Coronary artery (tissue), 2 donors: ENCODE results near the gene RMC1.
"Not testable (repeated sequence)": the region's sequence is repeated elsewhere in the genome, so short reads cannot be mapped to it uniquely, and the experiment has no call there.

Experiments used
- DNase-seq: peaks from one replicate; pipeline ENCODE4 v3.0.0-alpha.2; 2017; ENCODE audit warnings: low spot score
- H3K27ac ChIP-seq, 2 donors: fragments of 200-600 bp; sonication (generic); one replicate each; pipeline ENCODE4 v1.5.1; 2016 to 2019
- H3K4me3 ChIP-seq: fragments of 200-600 bp; sonication (generic); 2 replicates; pipeline ENCODE4 v1.5.1; 2016; ENCODE audit warnings: mild to moderate bottlenecking, moderate library complexity
- TF ChIP-seq, protein P1 (sequence below): fragments of 200-600 bp; sonication (generic); IDR thresholded peaks from one replicate; pipeline ENCODE4 v1.5.1; 2019; ENCODE audit warnings: antibody characterized with exemption

The RMC1 gene

DNA sequence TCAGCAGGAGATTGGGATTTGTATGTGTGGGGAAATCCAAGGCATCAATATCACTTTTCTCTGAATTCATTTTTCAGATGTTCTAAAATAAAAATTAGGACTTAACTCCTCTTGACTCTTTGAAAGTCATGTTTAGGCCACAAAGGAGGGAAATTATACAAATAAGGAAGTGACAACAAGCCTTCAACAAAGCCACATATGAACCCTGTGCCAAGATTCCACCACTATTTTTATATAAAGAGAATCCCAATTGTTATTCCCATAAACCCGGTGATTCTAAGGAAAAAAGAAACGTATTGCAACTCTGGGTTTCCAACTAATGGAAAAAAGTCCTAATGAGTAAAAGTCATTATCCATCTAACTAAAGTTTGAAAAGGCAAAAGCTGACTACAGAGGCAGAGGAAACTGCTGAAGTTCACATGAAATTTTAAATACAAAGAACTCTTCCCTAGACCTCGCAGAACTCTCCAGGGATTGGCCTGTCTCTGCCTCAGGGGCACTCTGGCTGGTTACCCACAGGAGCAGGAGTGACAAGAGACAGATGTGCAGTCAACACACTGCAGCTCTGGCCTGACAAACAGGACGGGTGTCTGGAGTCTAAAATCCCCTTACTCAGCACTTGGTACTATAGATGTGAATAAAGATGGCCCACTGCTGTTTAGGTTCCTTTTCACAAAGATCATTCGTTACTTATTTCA lies 71.4 kb downstream of the RMC1 start:
- TF ChIP-seq, protein P1, sequence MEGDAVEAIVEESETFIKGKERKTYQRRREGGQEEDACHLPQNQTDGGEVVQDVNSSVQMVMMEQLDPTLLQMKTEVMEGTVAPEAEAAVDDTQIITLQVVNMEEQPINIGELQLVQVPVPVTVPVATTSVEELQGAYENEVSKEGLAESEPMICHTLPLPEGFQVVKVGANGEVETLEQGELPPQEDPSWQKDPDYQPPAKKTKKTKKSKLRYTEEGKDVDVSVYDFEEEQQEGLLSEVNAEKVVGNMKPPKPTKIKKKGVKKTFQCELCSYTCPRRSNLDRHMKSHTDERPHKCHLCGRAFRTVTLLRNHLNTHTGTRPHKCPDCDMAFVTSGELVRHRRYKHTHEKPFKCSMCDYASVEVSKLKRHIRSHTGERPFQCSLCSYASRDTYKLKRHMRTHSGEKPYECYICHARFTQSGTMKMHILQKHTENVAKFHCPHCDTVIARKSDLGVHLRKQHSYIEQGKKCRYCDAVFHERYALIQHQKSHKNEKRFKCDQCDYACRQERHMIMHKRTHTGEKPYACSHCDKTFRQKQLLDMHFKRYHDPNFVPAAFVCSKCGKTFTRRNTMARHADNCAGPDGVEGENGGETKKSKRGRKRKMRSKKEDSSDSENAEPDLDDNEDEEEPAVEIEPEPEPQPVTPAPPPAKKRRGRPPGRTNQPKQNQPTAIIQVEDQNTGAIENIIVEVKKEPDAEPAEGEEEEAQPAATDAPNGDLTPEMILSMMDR: no peak
- Histone ChIP-seq H3K27ac (no peak overlapping the region), H3K4me3 (no peak overlapping the region)
- DNase-seq: no peak

DNA sequence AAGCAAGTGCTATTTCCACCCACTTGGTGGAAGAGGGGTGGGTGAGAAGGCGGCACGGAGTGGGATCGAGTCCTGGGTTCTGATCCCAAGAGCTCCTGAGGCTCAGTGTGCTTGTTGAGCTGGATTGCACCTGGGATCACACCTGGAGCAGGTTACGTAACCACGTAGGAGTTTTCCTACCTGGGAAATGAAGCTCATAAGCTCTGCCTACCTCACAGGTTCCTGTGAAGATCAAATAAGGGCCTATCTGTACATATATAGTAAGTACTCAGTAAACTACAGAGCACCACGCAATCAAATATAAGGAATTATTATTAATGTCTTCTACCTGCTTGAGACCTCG lies 72.0 kb downstream of the RMC1 start:
- no peak overlapping the region for H3K27ac ChIP-seq
- no peak overlapping the region for H3K4me3 ChIP-seq
- TF ChIP-seq, protein P1: no peak
- DNase-seq: no peak

DNA sequence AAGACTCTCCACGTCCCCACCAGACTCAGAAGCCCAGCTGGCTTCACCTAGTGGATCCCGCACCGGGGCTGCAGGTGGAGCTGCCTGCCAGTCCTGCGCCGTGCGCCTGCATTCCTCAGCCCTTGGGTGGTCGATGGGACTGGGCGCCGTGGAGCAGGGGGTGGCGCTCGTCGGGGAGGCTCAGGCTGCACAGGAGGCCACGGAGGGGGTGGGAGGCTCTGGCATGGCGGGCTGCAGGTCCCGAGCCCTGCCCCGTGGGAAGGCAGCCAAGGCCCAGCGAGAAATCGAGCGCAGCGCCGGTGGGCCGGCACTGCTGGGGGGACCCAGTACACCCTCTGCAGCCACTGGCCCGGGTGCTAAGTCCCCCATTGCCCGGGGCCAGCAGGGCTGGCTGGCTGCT lies 74.2 kb downstream of the RMC1 start:
- H3K4me3 ChIP-seq, DNase-seq: not testable (repeated sequence)

DNA sequence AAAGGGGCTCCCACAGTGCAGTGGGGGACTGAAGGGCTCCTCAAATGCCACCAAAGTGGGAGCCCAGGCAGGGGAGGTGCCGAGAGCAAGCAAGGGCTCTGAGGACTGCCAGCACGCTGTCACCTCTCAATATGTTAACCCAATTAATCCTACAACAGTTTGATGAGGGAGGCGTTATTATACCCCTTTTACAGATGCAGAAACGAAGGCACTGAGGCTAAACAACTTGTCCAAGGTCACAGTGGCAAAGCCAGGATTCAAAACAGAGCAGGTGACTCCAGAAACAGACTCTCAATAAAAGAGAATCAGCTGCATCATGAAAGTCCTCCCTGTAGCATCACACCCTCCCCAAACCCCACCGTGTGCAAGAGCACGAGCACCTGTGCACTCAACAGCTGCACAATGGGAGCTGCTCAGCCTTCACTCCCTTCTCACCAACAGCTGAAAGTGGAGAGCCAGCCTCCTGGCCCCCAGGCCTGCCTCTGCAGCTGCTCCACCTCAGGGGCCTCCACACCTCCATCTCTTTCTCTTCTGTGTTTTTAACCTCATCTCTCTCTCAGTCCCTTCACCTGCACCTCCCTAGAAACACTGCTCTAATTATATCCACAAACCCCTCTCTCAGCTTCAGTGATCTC lies 74.9 kb downstream of the RMC1 start:
- TF ChIP-seq, protein P1: no peak
- DNase-seq: no peak
- Histone ChIP-seq H3K4me3 (no peak overlapping the region), H3K27ac (no peak overlapping the region)

More for the DNA sequence above, 74.2 kb downstream of the RMC1 start:
- not testable (repeated sequence) for H3K27ac ChIP-seq

DNA sequence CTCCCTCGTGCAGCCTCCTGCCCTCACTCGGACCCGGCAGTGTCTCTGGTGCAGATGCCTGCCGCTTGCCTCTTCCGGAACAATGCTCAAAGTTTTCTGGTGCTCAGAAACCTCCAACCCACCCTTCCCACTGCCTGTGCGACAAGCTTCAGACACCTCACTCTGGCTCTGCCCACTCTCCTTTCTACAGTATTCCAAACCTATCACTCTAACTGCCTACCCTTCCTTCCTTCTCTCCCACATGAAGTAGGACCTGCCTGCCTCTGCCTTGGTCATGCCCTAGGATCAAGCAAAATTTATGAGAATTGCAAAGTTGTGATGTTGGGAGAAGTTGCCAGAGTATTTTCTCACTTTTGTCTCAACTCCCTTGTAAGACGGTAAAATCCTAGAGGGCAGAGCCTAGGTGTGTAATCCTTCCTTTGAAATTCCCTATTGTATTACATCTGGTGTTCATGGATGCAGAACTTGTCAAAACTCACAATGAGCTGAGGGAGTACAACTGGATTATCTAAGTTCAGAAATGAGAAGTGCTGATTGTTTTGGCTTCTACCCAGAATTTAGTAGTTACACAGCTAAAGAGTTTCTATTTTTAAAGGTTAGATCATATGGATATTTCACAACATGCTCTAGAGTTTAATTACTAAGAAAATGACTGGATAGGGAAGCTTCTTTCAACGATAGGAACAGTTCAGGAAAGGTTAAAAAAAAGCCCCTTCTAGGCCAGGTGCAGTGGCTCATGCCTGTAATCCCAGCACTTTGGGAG lies 75.8 kb downstream of the RMC1 start:
- Histone ChIP-seq H3K27ac (no peak overlapping the region), H3K4me3 (no peak overlapping the region)
- no peak for DNase-seq
- TF ChIP-seq, protein P1: no peak

DNA sequence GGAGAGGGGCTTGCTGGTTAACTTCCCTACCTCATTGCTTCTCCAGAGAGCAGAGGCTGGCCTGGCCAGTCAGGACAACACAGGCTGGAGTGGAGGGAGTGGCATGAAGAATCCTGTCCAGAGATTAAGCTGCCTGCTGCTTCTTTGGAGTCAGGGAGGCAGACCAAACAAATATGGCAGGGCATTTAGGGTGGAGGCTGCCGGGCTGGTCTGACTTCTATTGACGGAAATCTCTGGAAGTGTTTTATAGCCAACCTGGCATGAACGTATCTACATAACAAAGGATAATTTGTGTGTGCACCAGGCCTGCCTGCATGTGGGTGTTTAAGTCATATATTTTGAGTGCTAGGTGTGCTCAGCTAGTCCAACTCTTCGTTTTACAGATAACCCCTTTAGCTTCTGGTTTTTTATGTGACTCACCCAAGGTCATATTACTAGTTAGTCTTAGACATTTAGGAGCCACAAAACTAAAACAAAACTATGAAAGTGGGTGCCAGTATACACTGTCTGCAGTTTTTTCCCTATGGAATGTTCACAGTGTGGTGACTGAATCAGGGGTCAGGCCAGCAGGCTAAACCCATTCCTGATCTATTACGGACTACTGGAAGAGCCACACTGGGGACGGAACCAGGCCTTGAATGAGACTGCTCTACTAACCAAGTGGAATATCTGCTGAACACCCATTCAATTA lies 77.5 kb downstream of the RMC1 start:
- DNase-seq: no peak
- TF ChIP-seq, protein P1: no peak
- no peak overlapping the region for H3K4me3 ChIP-seq
- H3K27ac ChIP-seq: no peak overlapping the region
